Measurements from ENCODE around the gene BBIP1. TPM values are rescaled to one million over a fixed set of nuclear protein-coding genes. Genes with fewer than 3 reads are reported as not detected.

BBIP1 gene
- total and polyA plus RNA-seq, 10 of the 15 experiments (the other 5 are each of a cell fraction or from before 2014, with no cell fraction given), result 13.8 to 40.8 (median 31.3) TPM

GRCh38 chr10:110914431-110914830, 4.5 kb downstream of the BBIP1 start:
- Histone ChIP-seq H3K9me3 (replicated peaks; ENCODE audit: control insufficient read depth, insufficient read depth, low read length) (no peaks in the 10 kb centered on the region), H4K20me1 (ENCODE audit: control insufficient read depth, insufficient read depth) (no peaks in the 10 kb centered on the region), H2AFZ (ENCODE audit: control insufficient read depth, low read depth, low read length) (no peak overlapping the region), H3K27me3 (replicated peaks in 1 of 2; ENCODE audit: control insufficient read depth in 2 of 2, insufficient read depth in 2 of 2, low read length in 1 of 2) (no peaks in the 10 kb centered on the region), H3K4me2 (ENCODE audit: control insufficient read depth, insufficient read depth) (peak overlapping the region; percentile 57; the same call in 1 of the 2 replicates), H3K36me3 (ENCODE audit: control insufficient read depth in 2 of 2, insufficient read depth in 2 of 2, low read length in 1 of 2) (no peaks in the 10 kb centered on the region), H3K9ac (ENCODE audit: control insufficient read depth, insufficient read depth, low read length) (no peak overlapping the region), H3K27ac (ENCODE audit: control insufficient read depth, insufficient read depth) (no peak overlapping the region), H3K4me3 (no peak overlapping the region), H3K4me1 (ENCODE audit: control insufficient read depth, insufficient read depth, low read length) (peaks cover 7% of the 10 kb centered on the region; the same call in 1 of the 2 replicates), H3K79me2 (ENCODE audit: control insufficient read depth, insufficient read depth, low read length) (peaks cover 6% of the 10 kb centered on the region)
- in situ Hi-C loops (cut with MboI) (no loop called here), intact Hi-C loops (cut with micrococcal nuclease; ENCODE audit: unreplicated experiment) (no loop called here)
- CTCF ChIA-PET, result interaction anchor here (1.2 to 1.6 kb wide), 2 partner anchors 20 to 112 kb away, joined by 3 to 6 read pairs; no protein-coding TSS in a partner anchor
- BruUV-seq (replicated peaks), result no TSS peak
- SMC1A ChIA-PET (ENCODE audit: uncharacterized antibody, unreplicated experiment), result interaction anchor here (0.6 to 3.1 kb wide), 17 partner anchors 12 to 1617 kb away, joined by 3 to 27 read pairs (median 4); no protein-coding TSS in a partner anchor
- no peak for ATAC-seq
- no peak for DNase-seq (ENCODE audit: low read depth, low spot score)
- TF ChIP-seq RUNX3 (IDR thresholded peaks at IDR 0.05; ENCODE audit: low read length) (no peak), MTA2 (IDR thresholded peaks at IDR 0.05; ENCODE audit: low read depth) (no peak), BACH1 (IDR thresholded peaks at IDR 0.05; ENCODE audit: borderline replicate concordance) (no peak), BMI1 (IDR thresholded peaks at IDR 0.05; ENCODE audit: borderline replicate concordance) (no peak), POLR2A (IDR thresholded peaks at IDR 0.05; ENCODE audit: low read depth, low read length) (no peak), CREM (IDR thresholded peaks at IDR 0.05; ENCODE audit: low read depth) (no peak), ZNF687 (IDR thresholded peaks at IDR 0.05) (no peak), MEF2B (IDR thresholded peaks at IDR 0.05; ENCODE audit: partially characterized antibody, poor library complexity, severe bottlenecking) (no peak), HCFC1 (IDR thresholded peaks at IDR 0.05; ENCODE audit: low read length) (no peak), IRF4 (IDR thresholded peaks at IDR 0.05; ENCODE audit: low read depth, low read length) (no peak), EGR1 (IDR thresholded peaks at IDR 0.05; ENCODE audit: borderline replicate concordance in 1 of 2, low read depth in 2 of 2, low read length in 2 of 2) (no peak), RAD51 (IDR thresholded peaks at IDR 0.05) (no peak), ASH2L (IDR thresholded peaks at IDR 0.05; ENCODE audit: borderline replicate concordance, low read depth) (no peak), SMAD5 (IDR thresholded peaks at IDR 0.05; ENCODE audit: low read depth) (no peak), SIN3A (IDR thresholded peaks at IDR 0.05; ENCODE audit: low read depth, low read length) (no peak), TAF1 (IDR thresholded peaks at IDR 0.05; ENCODE audit: borderline replicate concordance, low read depth, low read length) (no peak), NFYA (IDR thresholded peaks at IDR 0.05; ENCODE audit: borderline replicate concordance, low read depth, low read length) (no peak)
- RAD21 ChIA-PET (ENCODE audit: unreplicated experiment), result interaction anchor here (1.0 to 1.5 kb wide), 3 partner anchors 18 to 111 kb away, joined by 3 to 8 read pairs (median 5); no protein-coding TSS in a partner anchor
- FAIRE-seq, result no peak
- WGBS (ENCODE audit: insufficient coverage, insufficient replicate concordance, low lambda C conversion rate, missing lambda C conversion rate), result 96% methylated on average over 2 of the region's 2 CpGs
- POLR2A ChIA-PET, result no interaction called here

Data from GM12878 (cell line).